Nephron progenitor cell (in vitro differentiated cells): Measurements from ENCODE around the gene HYAL3.
"Not testable (repeated sequence)": the region's sequence is repeated elsewhere in the genome, so short reads cannot be mapped to it uniquely, and the experiment has no call there.

Experiments
- DNase-seq: peaks from one replicate; pipeline ENCODE4 v3.0.0; 2021
- H3K27ac Mint-ChIP-seq: 2 replicates; pipeline ENCODE4 v1.8.0; 2021; ENCODE audit warnings: mild to moderate bottlenecking, moderate library complexity, mixed read lengths
- H3K27me3 Mint-ChIP-seq: 2 replicates; pipeline ENCODE4 v1.8.0; 2021; ENCODE audit warnings: mild to moderate bottlenecking, low read depth, mixed read lengths; ENCODE audit not compliant: poor library complexity
- H3K36me3 Mint-ChIP-seq: 2 replicates; pipeline ENCODE4 v1.8.0; 2021; ENCODE audit warnings: low read depth, mixed read lengths
- H3K4me1 Mint-ChIP-seq: 2 replicates; pipeline ENCODE4 v1.8.0; 2021; ENCODE audit warnings: mixed read lengths
- H3K4me3 Mint-ChIP-seq: 2 replicates; pipeline ENCODE4 v1.8.0; 2021; ENCODE audit warnings: mild to moderate bottlenecking, moderate library complexity, mixed read lengths
- H3K9me3 Mint-ChIP-seq: 2 replicates; pipeline ENCODE4 v1.8.0; 2021; ENCODE audit warnings: mild to moderate bottlenecking, moderate library complexity, mixed read lengths
- TF ChIP-seq, protein P1 (sequence below): fragments of 200-600 bp; sonication (generic); IDR thresholded peaks from 2 replicates; pipeline ENCODE4 v1.5.0; 2021; ENCODE audit warnings: antibody characterized with exemption

Gene HYAL3

DNA sequence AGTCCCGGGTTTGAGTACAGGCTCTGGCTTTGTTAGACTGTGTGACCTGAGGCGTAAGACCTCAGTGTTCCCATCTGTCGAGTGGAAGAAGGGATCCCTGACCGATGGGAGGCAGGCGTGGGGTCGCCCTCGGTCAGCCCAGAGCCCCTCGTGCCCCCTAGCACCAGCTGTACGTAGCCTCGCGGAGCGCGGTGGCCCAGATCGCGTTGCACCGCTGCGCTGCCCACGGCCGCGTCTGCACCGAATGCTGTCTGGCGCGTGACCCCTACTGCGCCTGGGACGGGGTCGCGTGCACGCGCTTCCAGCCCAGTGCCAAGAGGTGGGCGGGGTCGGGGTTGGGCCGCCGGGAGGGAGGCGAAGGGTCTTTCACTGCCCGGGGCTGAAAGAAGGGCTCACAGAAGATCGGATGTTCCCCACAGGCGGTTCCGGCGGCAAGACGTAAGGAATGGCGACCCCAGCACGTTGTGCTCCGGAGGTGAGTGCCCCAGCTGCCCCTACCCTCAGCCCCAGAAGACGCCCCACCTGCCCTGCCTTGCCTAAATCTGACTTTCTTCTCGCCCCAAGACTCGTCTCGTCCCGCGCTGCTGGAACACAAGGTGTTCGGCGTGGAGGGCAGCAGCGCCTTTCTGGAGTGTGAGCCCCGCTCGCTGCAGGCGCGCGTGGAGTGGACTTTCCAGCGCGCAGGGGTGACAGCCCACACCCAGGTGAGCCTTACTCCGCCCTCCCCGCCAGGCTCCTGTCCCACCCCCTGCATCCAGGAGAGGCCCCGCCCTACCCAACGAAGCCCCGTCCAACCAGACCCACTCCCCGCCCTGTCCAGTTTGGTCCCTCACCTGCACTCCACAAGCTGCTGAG, 23.8 kb downstream of the HYAL3 start:
- H3K4me3 Mint-ChIP-seq: peak overlapping the region; percentile 77
- peaks cover 54% of the 10 kb centered on the region for H3K4me1 Mint-ChIP-seq
- TF ChIP-seq, protein P1, sequence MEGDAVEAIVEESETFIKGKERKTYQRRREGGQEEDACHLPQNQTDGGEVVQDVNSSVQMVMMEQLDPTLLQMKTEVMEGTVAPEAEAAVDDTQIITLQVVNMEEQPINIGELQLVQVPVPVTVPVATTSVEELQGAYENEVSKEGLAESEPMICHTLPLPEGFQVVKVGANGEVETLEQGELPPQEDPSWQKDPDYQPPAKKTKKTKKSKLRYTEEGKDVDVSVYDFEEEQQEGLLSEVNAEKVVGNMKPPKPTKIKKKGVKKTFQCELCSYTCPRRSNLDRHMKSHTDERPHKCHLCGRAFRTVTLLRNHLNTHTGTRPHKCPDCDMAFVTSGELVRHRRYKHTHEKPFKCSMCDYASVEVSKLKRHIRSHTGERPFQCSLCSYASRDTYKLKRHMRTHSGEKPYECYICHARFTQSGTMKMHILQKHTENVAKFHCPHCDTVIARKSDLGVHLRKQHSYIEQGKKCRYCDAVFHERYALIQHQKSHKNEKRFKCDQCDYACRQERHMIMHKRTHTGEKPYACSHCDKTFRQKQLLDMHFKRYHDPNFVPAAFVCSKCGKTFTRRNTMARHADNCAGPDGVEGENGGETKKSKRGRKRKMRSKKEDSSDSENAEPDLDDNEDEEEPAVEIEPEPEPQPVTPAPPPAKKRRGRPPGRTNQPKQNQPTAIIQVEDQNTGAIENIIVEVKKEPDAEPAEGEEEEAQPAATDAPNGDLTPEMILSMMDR: no peak
- H3K36me3 Mint-ChIP-seq: no peaks in the 10 kb centered on the region
- peak; percentile 77 for DNase-seq
- H3K9me3 Mint-ChIP-seq: no peaks in the 10 kb centered on the region
- H3K27me3 Mint-ChIP-seq: peaks cover 40% of the 10 kb centered on the region
- H3K27ac Mint-ChIP-seq: no peak overlapping the region

DNA sequence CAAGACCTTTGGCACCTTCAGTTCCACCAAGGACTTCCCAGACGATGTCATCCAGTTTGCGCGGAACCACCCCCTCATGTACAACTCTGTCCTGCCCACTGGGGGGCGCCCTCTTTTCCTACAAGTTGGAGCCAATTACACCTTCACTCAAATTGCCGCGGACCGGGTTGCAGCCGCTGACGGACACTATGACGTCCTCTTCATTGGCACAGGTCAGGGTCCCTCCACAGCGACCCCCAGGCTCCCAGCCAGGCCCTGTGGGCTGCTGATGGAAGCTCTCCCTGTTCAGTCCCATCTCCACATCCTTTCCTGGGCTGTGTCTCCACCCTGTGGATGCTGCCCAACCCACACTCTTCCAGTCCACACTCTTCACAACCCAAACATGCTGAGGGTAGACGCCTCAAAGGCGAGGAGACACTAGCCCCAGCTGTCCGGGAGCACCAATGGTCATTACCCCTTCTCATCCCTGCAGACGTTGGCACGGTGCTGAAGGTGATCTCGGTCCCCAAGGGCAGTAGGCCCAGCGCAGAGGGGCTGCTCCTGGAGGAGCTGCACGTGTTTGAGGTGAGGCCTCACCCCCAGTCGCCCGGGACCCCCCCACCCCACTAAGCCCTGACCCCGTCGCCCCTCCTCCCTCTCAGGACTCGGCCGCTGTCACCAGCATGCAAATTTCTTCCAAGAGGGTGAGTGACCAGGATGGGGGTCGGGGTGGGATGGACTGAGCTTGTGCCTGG, 24.7 kb downstream of the HYAL3 start:
- Mint-ChIP-seq H3K27ac (no peak overlapping the region), H3K36me3 (no peaks in the 10 kb centered on the region), H3K4me3 (peak overlapping the region; percentile 77), H3K27me3 (peaks cover 40% of the 10 kb centered on the region), H3K9me3 (no peaks in the 10 kb centered on the region), H3K4me1 (peaks cover 61% of the 10 kb centered on the region)
- TF ChIP-seq, protein P1: peak; percentile 63
- peak; percentile 70 for DNase-seq

DNA sequence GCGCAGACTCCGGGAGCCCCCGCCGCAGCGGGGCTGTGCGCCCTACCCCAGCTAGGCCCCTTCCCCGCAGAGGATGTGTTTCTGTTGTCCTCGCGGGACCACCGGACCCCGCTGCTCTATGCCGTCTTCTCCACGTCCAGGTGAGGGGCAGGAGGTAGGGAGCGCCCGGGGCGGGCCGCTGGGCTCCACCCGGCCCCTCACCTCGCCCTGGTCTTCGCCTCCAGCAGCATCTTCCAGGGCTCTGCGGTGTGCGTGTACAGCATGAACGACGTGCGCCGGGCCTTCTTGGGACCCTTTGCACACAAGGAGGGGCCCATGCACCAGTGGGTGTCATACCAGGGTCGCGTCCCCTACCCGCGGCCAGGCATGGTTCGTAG, 25.5 kb downstream of the HYAL3 start:
- TF ChIP-seq, protein P1: no peak
- Mint-ChIP-seq H3K27me3 (peaks cover 39% of the 10 kb centered on the region), H3K9me3 (no peaks in the 10 kb centered on the region), H3K4me1 (peaks cover 69% of the 10 kb centered on the region), H3K27ac (no peak overlapping the region), H3K4me3 (no peak overlapping the region), H3K36me3 (no peaks in the 10 kb centered on the region)
- DNase-seq: no peak

DNA sequence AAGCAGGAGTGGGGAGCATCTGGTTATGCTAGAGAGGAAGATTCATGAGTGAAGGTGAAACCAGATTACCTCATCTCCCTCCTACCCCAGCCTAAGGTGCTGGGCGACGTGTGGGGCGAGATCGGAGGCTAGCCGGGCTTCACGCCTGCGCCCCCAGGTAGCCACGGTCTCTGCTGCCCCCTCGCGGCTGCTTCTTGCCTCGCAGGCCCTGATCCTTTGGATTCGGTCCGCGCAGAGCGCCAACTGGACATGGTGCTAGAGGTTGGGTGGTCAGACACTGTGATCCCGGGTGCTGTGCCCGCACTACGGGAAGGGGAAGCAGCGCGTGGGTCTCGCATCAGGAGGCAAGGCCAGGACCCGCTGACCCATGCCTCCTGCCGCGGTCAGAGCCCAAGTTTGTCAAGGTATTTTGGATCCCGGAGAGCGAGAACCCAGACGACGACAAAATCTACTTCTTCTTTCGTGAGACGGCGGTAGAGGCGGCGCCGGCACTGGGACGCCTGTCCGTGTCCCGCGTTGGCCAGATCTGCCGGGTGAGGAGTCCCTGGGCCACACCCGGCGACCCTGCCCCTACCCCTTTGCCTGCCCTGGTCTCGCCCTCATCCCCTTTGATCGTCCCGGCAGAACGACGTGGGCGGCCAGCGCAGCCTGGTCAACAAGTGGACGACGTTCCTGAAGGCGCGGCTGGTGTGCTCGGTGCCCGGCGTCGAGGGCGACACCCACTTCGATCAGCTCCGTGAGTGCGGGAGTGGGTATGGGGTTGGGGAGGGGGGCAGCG, 26.1 kb downstream of the HYAL3 start:
- no peak overlapping the region for H3K27ac Mint-ChIP-seq
- TF ChIP-seq, protein P1: peak; percentile 97
- H3K27me3 Mint-ChIP-seq: peaks cover 37% of the 10 kb centered on the region
- H3K9me3 Mint-ChIP-seq: no peaks in the 10 kb centered on the region
- H3K4me1 Mint-ChIP-seq: peaks cover 69% of the 10 kb centered on the region
- DNase-seq: peak; percentile 95
- H3K36me3 Mint-ChIP-seq: no peaks in the 10 kb centered on the region
- peak overlapping the region; percentile 76 for H3K4me3 Mint-ChIP-seq

DNA sequence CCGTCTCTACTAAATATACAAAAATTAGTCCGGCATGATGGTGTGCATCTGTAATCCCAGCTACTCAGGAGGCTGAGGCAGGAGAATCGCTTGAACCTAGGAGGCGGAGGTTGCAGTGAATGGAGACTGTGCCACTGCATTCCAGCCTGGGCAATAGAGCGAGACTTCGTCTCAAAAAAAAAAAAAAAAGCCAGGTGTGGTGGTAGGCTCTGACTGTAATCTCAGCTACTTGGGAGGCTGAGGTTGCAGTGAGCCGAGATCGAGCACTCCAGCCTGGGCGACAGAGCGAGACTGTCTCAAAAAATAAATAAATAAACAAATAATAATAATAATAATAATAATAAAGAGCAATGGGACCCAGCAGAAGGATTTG, 26.7 kb downstream of the HYAL3 start:
- not testable (repeated sequence) for H3K27ac Mint-ChIP-seq, DNase-seq, H3K36me3 Mint-ChIP-seq, H3K9me3 Mint-ChIP-seq
- peaks cover 69% of the 10 kb centered on the region for H3K4me1 Mint-ChIP-seq
- H3K27me3 Mint-ChIP-seq: peaks cover 37% of the 10 kb centered on the region
- H3K4me3 Mint-ChIP-seq: peak overlapping the region; percentile 76

DNA sequence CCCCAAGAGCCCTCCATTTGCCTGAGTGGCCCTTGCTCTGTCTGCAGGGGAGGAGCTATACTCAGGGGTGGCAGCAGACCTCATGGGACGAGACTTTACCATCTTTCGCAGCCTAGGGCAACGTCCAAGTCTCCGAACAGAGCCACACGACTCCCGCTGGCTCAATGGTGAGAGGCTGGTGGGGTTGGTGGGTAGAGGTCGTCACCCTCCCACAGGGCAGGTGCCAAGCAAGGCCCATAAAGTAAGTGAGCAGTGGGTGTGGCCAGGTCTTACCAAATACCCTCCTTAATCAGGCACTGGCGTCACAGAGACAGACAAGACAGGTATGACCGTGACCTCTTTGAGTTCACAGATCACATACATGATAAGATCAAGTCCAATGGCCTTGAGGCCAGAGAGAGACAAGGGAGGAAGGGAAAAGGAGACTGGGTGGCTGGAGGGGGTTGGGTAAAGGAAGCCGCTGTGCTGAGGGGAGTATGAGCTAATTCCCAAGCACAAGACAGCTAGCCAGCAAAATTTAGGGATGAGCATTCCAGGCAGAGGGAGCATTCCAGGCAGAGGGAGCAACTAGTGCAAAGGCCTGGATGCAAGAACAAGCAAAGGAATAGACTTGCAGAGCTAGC, 27.8 kb downstream of the HYAL3 start:
- Mint-ChIP-seq H3K27me3 (peaks cover 35% of the 10 kb centered on the region), H3K4me3 (peak overlapping the region; percentile 59), H3K36me3 (no peaks in the 10 kb centered on the region), H3K4me1 (peaks cover 80% of the 10 kb centered on the region), H3K9me3 (no peaks in the 10 kb centered on the region), H3K27ac (peak overlapping the region; percentile 54)
- DNase-seq: no peak
- TF ChIP-seq, protein P1: no peak
